HG03460 (cell line): ENCODE measurements around the gene XYLT2.

Experiments
- ATAC-seq: cut with Tn5 transposase; IDR thresholded peaks from one replicate; pipeline ENCODE4 v1.9.1; 2021; ENCODE audit not compliant: unreplicated experiment

The XYLT2 gene

GRCh38 chr17:50363217-50364060 is 17.5 kb downstream of the XYLT2 start:
- no peak for ATAC-seq

DNA sequence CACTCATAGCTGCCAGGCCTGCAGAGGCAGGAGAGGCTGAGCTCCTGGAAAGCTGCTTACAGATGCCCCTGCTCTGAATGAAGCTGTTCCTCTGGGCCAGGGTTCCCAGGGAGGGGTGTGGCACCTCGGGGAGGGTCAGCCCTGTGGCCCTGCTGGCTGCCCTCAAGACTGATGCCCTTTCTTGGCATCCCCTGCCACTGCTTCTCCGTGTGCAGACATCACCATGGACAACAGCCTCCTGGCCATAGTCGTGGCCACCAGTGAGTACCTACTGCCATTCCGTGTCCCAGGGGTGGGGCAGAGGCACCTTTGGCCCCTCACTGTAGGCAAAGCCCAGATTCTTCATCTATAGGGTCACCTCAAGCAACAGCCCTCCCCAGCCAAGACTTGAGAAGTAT is 18.1 kb downstream of the XYLT2 start:
- ATAC-seq, result no peak

- no peak for ATAC-seq
Measured at GRCh38 chr17:50364715-50365114, 18.8 kb downstream of the XYLT2 start.

DNA sequence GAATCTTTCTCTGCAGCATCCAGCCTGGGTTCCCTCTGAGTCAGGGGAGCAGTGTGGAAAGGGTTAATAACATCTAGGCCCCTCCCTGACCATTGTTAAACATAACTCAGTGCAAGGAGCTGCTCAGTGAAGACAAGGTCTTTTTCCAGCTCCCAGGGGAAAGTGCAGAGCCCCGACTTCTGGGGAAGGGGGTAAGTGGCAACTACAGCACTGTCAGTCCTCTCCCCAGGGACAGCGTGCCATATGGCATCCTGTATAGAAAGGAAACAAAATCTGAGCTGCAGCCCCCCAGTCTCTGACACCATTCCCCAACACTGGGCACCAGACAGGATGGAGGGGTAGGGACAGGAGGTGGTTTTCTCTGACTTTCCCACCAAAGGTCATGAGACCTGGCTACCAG is 19.2 kb downstream of the XYLT2 start:
- ATAC-seq, result no peak

DNA sequence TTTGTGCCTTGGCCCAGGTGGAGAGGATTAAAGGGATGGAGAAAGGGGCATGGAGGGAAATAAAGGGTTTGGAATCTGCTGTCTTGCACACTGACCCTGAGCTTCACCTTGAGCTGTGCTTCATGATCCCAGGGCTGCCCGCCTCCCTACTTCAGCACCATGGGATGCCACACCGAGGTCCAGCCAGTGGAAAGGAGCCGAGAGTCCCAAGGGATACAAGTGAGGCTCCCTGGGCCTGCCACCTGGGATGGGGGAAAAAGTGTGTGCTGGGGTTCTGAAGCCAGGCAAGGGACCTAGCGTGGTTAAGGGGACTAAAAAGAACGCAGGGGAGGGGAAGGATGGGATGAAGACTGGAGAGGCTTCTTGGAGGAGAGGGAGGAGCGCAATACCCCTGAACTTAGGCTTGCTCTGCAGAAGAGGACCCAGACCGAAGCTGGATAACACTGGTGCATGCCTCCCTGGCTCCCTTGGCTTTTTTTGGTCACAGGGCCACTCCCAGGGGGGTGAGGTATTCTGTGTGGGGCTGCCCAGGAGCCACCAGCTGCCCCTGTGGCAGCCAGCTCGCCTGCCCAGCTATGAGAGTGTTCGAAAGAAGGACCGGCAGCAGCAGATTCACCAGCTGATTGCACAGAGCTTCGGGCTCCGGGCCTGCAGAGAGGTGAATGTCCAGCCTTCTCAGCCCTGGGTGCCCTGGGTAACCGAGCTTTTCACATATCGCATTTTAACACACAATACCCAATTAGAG is 19.9 kb downstream of the XYLT2 start:
- ATAC-seq, result no peak

- no peak for ATAC-seq
Measured at GRCh38 chr17:50367401-50367800, 21.5 kb downstream of the XYLT2 start.

DNA sequence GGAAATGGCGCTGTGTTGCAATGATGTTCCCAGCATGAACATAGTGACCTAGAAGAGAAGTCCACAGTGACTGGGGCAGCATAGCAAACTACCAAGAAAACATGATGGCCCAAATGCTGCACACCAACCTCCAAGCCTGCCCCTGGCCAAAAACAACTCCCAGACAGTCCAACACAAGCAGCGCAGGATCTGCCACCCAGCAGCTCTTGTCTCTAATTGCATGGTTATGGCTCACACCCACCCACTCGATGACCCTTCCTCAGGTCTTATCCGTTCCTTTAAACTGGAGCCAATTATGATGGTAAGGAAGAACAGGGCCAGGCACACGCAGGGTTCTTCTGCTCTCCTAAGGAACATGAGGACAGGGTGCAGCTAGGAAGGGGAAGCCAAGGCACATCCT is 24.1 kb downstream of the XYLT2 start:
- no peak for ATAC-seq

GRCh38 chr17:50371526-50371925 is 25.6 kb downstream of the XYLT2 start:
- ATAC-seq, result no peak

DNA sequence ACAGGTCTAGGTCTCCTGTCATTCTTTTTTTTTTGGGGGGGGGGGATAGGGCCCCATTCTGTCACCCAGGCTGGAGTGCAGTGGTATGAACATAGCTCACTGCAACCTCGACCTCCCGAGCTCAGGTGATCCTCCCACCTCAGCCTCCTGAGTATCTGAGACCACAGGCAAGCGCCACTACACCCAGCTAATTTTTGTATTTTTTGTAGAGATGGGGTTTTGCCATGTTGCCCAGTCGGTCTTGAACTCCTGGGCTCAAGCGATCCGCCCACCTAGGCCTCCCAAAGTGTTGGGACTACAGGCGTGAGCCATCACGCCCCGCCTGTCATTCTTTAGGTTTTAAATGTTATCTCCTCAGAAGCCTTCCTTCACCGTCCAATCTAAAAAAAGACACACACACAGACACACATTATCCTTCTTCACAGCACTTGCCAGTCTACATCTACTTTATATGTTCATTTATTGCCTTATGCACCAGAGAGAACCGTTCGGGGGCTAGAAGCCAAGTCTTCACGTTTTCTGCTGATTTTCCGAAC is 26.4 kb downstream of the XYLT2 start:
- no peak for ATAC-seq

GRCh38 chr17:50372758-50373556 is 27.0 kb downstream of the XYLT2 start, which contains the start of the genes EME1 and MRPL27:
EME1 (plus strand) TSS chr17:50373229; CDS start chr17:50375209, 1,980 bp downstream.
MRPL27 (minus strand) TSS chr17:50373184; CDS start chr17:50373170, 14 bp downstream.
- peak; percentile 85 for ATAC-seq

GRCh38 chr17:50373705-50374104 is 27.8 kb downstream of the XYLT2 start:
- no peak for ATAC-seq

DNA sequence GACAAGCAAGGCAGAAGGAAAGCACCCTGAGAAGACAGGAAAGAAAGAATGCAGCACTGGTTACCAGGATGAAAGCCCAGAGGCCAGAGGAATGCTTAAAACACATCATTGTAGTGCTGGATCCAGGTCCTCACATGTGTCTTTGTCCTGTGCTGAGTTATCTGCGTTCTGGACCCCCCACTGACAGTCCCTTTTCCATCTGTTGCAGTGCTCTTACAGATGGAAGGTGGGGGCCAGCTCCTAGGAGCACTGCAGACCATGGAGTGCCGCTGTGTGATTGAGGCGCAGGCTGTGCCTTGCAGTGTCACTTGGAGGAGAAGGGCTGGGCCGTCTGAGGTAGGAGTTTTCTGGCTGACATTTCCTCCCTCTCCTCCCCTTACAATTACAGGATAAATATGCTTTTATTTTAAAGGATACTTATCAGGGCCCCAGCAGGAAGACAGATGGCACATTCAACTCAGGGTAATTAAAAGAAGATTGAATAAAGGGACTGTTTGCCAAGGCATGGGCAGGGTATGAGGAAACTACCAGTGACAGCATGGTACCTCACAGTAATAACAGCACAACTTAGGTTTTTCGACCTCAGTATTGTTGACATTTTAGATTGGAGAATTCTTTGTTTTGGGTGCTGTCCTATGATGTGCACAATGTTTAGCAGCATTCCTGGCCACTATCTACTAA is 30.1 kb downstream of the XYLT2 start:
- ATAC-seq, result no peak

DNA sequence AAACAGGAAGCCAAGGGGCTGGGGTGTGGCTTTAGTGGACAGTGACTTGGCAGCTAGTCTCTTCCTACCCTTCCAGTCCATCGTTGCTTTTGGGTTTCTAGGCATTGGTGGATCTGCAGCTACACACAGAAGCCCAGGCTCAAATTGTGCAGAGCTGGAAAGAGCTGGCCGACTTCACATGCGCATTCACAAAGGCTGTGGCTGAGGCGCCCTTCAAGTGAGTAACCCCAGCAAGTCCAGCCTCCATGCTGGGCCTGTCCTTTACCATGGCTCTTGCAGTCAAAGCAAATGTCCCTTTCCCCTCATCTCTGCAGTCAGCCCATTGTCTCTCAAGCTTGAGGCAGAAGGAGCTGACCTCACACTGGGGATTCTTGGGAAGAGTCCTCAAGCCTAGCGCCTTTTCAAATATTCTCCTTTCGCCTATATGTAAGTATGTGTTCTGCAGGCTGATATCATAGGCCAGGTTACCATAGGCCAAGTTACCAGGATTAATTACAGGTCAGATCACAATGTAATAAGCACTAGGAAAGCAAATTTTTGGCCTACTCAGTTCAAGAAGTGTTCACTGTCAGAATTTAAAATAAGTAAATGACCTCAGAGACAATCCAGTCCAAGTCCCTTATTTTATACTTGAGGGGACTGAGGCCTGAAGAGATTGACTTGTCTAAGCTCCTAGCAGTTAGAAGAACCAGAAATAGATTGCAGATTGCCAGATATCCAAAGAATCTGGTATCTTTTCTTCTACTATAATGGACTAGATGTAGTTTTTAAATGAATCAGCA is 33.6 kb downstream of the XYLT2 start:
- no peak for ATAC-seq

GRCh38 chr17:50380369-50381259 is 34.7 kb downstream of the XYLT2 start:
- no peak for ATAC-seq

- no peak for ATAC-seq
Measured at GRCh38 chr17:50381260-50381815, 35.4 kb downstream of the XYLT2 start.

- ATAC-seq, result no peak
Measured at GRCh38 chr17:50381920-50382319, 36.0 kb downstream of the XYLT2 start.

- no peak for ATAC-seq
Measured at GRCh38 chr17:50382931-50383330, 37.0 kb downstream of the XYLT2 start.

DNA sequence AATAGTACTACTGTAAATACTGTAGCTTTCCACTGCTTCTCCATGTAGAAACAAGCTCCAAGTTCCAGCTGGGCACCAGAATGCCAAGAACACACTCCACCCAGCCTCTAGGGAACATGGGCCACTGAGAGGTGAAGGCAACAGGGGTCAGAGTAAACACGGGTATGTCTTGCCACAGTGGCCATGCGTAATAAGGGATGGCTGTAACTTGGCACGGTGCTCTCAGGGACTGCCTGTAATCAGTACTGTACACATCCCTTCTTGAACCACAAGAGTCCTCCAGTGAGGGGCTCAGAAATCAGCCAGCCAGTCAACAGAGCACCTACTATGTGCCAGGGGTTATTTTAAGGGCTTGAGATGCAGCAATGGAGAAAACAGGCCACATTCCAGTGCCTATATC is 40.6 kb downstream of the XYLT2 start:
- ATAC-seq, result no peak
